T-helper 2 cell treated with Interferon-gamma antibody and Interleukin-4, amounts not matched to agents 5 μg/mL and 100 μg/mL, for 36 hours (primary cell): Measurements from ENCODE around the gene FAM53A.
A peak's percentile ranks its signal among the peaks of the same experiment; 100 is the strongest.

Experiments
- DNase-seq: peaks from one replicate; pipeline ENCODE4 v3.0.0; 2021; ENCODE audit warnings: low spot score
- H3K27ac Mint-ChIP-seq: one replicate; pipeline ENCODE4 v1.8.0; 2021; ENCODE audit warnings: mild to moderate bottlenecking, mixed read lengths
- H3K27me3 Mint-ChIP-seq: one replicate; pipeline ENCODE4 v1.8.0; 2021; ENCODE audit warnings: low read depth, mixed read lengths
- H3K36me3 Mint-ChIP-seq: one replicate; pipeline ENCODE4 v1.8.0; 2021; ENCODE audit warnings: low read depth, mixed read lengths
- H3K4me1 Mint-ChIP-seq: one replicate; pipeline ENCODE4 v1.8.0; 2021; ENCODE audit warnings: low read depth, mixed read lengths
- H3K4me3 Mint-ChIP-seq: one replicate; pipeline ENCODE4 v1.8.0; 2022; ENCODE audit warnings: mild to moderate bottlenecking, moderate library complexity, mixed read lengths
- H3K9me3 Mint-ChIP-seq: one replicate; pipeline ENCODE4 v1.8.0; 2021; ENCODE audit warnings: mixed read lengths

FAM53A gene, protein sequence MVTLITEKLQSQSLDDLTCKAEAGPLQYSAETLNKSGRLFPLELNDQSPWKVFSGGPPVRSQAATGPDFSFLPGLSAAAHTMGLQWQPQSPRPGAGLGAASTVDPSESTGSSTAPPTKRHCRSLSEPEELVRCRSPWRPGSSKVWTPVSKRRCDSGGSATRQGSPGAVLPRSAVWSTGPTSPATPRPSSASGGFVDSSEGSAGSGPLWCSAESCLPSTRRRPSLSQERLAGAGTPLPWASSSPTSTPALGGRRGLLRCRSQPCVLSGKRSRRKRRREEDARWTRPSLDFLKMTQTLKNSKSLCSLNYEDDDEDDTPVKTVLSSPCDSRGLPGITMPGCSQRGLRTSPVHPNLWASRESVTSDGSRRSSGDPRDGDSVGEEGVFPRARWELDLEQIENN

GRCh38 chr4:1683736-1684505 is at the start of gene FAM53A:
Gene FAM53A, minus strand, starts transcription at chr4:1684313. Its CDS starts 15,572 bp downstream, at chr4:1668741.
- Mint-ChIP-seq H3K4me1 (peaks cover 11% of the 10 kb centered on the region), H3K27ac (peak within 1 kb of the TSS; percentile 87), H3K36me3 (no peaks in the 10 kb centered on the region), H3K9me3 (no peaks in the 10 kb centered on the region), H3K4me3 (peak within 1 kb of the TSS; percentile 87), H3K27me3 (no peaks in the 10 kb centered on the region)
- DNase-seq: peak; percentile 95

DNA sequence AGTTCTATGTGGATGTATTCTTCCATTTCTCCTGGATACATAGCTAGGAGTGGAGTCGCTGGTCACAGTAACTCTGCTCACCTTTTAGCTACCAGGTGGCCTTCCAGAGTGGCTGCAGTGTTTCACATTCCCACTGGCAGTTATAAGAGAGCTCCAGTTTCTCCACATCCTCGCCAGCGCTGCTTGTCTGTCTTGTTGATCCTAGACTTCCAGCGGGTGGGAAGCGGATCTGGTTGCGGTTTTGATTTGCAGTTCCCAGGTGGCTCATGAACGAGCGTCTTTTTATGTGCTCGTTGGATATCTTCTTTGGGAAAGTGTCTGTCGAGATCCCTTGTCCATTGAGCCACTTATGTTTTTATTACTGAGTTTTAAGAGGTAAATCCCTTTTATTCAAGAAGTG is 48.8 kb upstream of the FAM53A start:
- Mint-ChIP-seq H3K4me1 (peaks cover 6% of the 10 kb centered on the region), H3K36me3 (peaks cover 73% of the 10 kb centered on the region), H3K9me3 (no peaks in the 10 kb centered on the region), H3K27me3 (no peaks in the 10 kb centered on the region), H3K27ac (no peak overlapping the region), H3K4me3 (no peak overlapping the region)
- DNase-seq: no peak

GRCh38 chr4:1731180-1731579 is 47.1 kb upstream of the FAM53A start:
- Mint-ChIP-seq H3K4me1 (peaks cover 10% of the 10 kb centered on the region), H3K36me3 (peaks cover 72% of the 10 kb centered on the region), H3K27me3 (no peaks in the 10 kb centered on the region), H3K27ac (no peak overlapping the region), H3K9me3 (no peaks in the 10 kb centered on the region), H3K4me3 (no peak overlapping the region)
- no peak for DNase-seq

DNA sequence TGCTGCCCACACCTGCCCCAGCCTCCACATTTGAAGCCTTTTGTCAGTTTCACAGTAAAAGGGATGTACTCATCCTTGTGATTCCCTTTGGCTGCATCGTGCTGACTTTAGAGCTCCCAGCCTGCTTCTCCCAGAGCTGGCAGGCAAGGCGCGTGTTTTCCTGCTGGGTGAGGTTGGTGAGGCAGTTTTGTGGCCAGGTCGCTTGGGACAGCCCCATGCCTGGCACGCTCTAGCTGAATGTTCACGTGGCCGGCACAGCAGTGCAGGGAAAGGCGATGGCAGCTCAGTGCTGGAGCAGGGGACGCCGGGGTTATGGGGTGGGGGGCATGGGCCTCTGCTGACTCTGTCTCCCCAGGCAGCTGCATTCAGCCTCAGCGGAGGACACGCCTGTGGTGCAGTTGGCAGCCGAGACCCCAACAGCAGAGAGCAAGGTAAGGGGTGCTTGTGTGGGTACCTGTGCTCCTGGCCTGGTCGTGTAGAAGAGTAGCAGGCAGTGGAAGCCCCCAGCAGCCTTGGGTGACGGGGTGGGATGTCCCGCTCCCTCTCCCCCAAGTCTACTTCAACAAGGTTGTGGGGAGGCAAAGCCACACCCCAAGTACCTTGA is 46.5 kb upstream of the FAM53A start:
- Mint-ChIP-seq H3K27me3 (no peaks in the 10 kb centered on the region), H3K4me3 (no peak overlapping the region), H3K4me1 (peaks cover 11% of the 10 kb centered on the region), H3K9me3 (no peaks in the 10 kb centered on the region), H3K36me3 (peaks cover 71% of the 10 kb centered on the region), H3K27ac (no peak overlapping the region)
- DNase-seq: no peak

GRCh38 chr4:1728061-1728980 is 44.2 kb upstream of the FAM53A start:
- Mint-ChIP-seq H3K4me3 (no peak overlapping the region), H3K4me1 (peaks cover 22% of the 10 kb centered on the region), H3K27ac (no peak overlapping the region), H3K36me3 (peaks cover 66% of the 10 kb centered on the region), H3K27me3 (no peaks in the 10 kb centered on the region), H3K9me3 (no peaks in the 10 kb centered on the region)
- no peak for DNase-seq

DNA sequence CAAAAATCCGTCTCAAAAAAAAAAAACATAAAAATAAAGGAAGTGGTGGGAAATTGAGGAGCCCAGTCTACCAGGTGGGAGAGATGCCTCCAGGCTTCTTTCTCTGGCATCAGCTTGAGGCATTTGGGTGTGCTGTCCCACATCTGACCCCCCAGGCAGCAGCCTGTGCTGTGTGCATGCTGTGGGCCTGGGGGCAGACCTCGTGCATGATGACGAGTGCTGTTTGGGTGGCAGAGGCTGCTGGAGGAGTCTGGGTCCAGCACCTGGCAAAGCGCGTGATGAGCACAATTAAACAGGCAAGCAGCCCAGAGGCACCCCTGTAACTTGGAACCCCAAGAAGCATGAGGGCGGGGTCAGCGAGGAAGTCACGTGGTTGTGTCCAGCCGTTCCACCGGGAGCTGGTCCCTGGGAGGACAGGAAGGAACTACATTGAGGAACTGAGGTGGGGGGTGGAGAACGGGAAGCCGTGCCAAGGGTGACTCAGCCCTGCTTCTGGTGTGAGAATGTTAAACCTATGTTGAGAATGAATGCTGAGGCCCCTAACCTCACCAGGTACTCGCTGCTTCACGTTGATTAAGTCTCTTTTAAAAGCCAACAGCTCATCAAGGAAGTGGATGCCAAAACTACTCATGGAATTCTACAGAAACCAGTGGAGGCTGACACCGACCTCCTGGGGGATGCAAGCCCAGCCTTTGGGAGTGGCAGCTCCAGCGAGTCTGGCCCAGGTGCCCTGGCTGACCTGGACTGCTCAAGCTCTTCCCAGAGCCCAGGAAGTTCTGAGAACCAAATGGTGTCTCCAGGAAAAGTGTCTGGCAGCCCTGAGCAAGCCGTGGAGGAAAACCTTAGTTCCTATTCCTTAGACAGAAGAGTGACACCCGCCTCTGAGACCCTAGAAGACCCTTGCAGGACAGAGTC is 43.3 kb upstream of the FAM53A start:
- DNase-seq: no peak
- Mint-ChIP-seq H3K4me1 (peaks cover 26% of the 10 kb centered on the region), H3K27me3 (no peaks in the 10 kb centered on the region), H3K27ac (peak overlapping the region; percentile 39), H3K9me3 (no peaks in the 10 kb centered on the region), H3K4me3 (no peak overlapping the region), H3K36me3 (peaks cover 68% of the 10 kb centered on the region)

GRCh38 chr4:1726146-1726934 is 42.2 kb upstream of the FAM53A start:
- Mint-ChIP-seq H3K27me3 (no peaks in the 10 kb centered on the region), H3K4me3 (peak overlapping the region; percentile 20), H3K9me3 (no peaks in the 10 kb centered on the region), H3K4me1 (peaks cover 26% of the 10 kb centered on the region), H3K36me3 (peaks cover 69% of the 10 kb centered on the region), H3K27ac (peak overlapping the region; percentile 39)
- peak; percentile 79 for DNase-seq

DNA sequence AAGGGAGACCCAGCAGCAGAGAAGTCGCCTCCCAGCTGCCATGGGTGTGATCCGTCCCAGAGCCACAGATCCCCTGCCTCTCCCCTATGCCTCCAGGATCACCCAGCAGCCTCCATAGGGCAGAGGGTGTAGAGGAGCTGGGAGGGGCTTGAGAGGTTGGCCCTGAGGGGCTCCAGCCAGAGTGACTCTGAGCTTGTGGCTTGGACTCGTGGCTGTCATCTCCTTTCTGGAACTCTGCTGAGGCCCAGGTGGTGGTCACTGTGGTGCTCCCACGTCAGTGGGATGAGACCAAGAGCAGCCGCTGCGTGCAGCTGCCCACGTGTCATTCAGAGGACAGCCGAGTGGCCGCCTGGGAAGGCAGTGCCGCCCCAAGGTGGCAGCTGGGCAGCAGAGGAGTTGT is 41.4 kb upstream of the FAM53A start:
- peaks cover 65% of the 10 kb centered on the region for H3K36me3 Mint-ChIP-seq
- peak overlapping the region; percentile 33 for H3K4me3 Mint-ChIP-seq
- H3K27ac Mint-ChIP-seq: peak overlapping the region; percentile 77
- DNase-seq: no peak
- H3K9me3 Mint-ChIP-seq: no peaks in the 10 kb centered on the region
- H3K4me1 Mint-ChIP-seq: peaks cover 26% of the 10 kb centered on the region
- H3K27me3 Mint-ChIP-seq: no peaks in the 10 kb centered on the region

DNA sequence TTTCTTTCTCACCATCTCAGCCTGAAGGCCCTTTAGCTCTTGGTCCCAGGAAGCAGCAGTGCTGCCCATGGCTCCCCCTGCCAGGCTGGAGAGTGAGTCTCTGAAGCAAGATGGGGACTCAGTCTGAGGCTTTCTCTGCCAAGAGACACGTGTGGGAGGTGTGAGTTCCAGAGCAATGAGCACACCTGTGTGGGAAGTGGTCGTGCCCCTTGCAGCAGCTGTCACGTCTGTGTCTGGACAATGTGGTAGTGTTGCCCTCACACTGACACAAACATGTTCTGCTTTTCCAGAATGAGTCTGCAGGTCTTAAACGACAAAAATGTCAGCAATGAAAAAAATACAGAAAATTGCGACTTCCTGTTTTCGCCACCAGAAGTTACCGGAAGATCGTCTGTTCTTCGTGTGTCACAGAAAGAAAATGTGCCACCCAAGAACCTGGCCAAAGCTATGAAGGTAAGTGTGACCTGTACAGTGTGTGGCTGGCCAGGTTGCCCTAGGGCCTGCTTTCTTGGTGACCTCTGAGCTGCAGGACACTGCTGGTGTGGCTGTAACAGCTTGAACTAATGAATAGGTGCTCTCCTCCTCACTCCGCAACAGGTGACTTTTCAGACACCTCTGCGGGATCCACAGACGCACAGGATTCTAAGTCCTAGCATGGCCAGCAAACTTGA is 39.2 kb upstream of the FAM53A start:
- peak overlapping the region; percentile 96 for H3K27ac Mint-ChIP-seq
- peak overlapping the region; percentile 93 for H3K4me3 Mint-ChIP-seq
- H3K9me3 Mint-ChIP-seq: no peaks in the 10 kb centered on the region
- peak; percentile 49 for DNase-seq
- no peaks in the 10 kb centered on the region for H3K27me3 Mint-ChIP-seq
- peaks cover 29% of the 10 kb centered on the region for H3K4me1 Mint-ChIP-seq
- peaks cover 54% of the 10 kb centered on the region for H3K36me3 Mint-ChIP-seq

DNA sequence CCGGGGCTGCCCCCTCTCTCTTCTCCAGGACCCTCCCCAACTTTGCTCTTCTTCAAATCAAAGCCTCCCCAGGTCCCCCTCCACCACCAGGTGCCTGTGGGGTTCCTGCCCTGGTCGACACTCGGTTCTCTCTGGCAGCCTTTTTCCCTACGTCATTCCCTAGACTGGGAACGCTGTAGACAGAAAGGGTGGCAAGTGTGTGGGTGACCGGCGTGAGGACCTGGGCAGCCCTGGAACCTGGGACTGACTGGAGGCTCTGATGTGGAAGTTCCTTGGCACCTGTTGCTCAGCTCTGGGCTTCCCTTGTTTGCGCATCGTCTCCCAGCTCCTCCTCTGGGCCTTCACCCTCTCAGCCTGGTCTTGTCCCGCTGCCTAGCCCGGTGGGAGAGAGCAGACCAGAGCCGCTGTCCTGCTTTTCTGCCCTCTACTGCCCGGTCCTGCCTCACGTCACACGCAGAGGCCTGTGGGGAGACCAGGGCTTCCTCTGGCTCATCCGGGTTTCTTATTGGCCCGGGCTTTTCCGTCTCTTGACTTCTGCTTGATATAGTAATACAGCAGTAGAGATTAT is 38.5 kb upstream of the FAM53A start:
- H3K27ac Mint-ChIP-seq: peak overlapping the region; percentile 96
- no peaks in the 10 kb centered on the region for H3K27me3 Mint-ChIP-seq
- peaks cover 49% of the 10 kb centered on the region for H3K36me3 Mint-ChIP-seq
- H3K4me3 Mint-ChIP-seq: peak overlapping the region; percentile 93
- H3K9me3 Mint-ChIP-seq: no peaks in the 10 kb centered on the region
- no peak for DNase-seq
- peaks cover 29% of the 10 kb centered on the region for H3K4me1 Mint-ChIP-seq

DNA sequence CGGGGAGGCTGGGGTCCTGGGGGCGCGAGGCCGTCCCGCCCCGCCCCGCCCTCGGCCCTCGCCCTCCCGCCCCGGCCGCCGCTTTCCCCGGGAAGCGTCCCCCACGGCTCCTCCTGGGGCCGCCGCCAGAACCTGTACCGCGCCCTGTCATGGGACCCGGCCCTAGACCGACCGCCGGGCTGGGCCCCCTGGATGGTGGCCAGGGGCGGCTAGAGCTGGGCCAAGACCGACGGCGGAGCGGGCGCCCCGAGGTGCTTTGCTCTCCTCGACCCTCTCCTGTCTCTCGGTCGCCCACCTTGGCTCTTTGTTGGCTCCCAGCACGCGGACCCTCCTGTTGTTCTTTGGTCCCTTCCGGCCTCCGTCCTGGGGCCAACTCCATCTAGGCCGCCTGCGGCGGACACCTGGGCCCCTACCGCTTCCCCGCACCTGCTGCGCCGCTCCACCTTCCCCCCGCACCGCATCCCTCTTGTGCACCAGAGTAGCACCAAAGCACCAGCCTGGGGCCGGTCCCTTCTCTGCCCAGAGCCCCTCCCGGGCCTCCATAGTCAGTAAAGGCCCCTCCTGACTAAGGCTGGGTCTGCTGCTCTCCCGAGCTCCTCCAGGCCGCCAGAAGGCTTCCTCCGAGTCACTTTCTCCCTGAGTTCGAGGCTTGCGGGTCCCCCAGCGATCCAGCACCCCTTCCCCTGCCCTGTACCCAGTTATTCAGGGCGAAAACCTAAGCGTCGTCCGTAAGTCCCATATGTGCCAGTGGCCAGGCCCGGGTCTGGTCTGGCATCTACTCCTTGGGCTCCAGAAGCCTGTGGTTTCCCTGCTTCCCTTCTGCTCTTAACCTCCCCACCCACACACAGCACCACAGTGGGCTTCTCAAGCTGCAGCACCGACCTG is 37.8 kb upstream of the FAM53A start:
- peak overlapping the region; percentile 93 for H3K4me3 Mint-ChIP-seq
- no peaks in the 10 kb centered on the region for H3K9me3 Mint-ChIP-seq
- H3K27ac Mint-ChIP-seq: peak overlapping the region; percentile 96
- DNase-seq: no peak
- peaks cover 41% of the 10 kb centered on the region for H3K36me3 Mint-ChIP-seq
- H3K4me1 Mint-ChIP-seq: peaks cover 29% of the 10 kb centered on the region
- H3K27me3 Mint-ChIP-seq: no peaks in the 10 kb centered on the region
